HepG2 (cell line): ENCODE measurements around the gene SLC5A3. TPM values are rescaled to one million over a fixed set of nuclear protein-coding genes. Genes with fewer than 3 reads are reported as not detected.

Source experiments
- ATAC-seq: fragments of 200-7000 bp; cut with Tn5 transposase; 3 replicates; pipeline ENCODE4 v1.9.1; 2020; ENCODE audit warnings: mild to moderate bottlenecking, moderate library complexity
- BruUV-seq: library from RNA; stranded (reverse); fragments of 400-500 nt; replicated peaks from 2 replicates; lab custom pipeline; 2021; lab: Mats Ljungman, UMichigan
- CTCF ChIA-PET: fragments of 300-600 bp; formaldehyde crosslinking; extraction: SDS; loops from one replicate; lab custom pipeline; 2021; ENCODE audit warnings: low total read pairs, inconsistent platforms, low intra/inter-chr PET ratio; lab: Yijun Ruan, JAX
- POLR2A ChIA-PET: fragments of 350-600 bp; sonication (Branson Sonifier 250); formaldehyde crosslinking; loops from one replicate; lab custom pipeline; 2020; ENCODE audit warnings: antibody characterized with exemption, inconsistent platforms; lab: Yijun Ruan, JAX
- DNase-seq: peaks from one replicate; pipeline ENCODE4 v3.0.0-alpha.2; 2015; ENCODE audit warnings: low spot score
- FAIRE-seq: peaks from 3 replicates; lab custom pipeline; 2011; peaks lifted over from hg19 to GRCh38; lab: Jason Lieb, UNC
- H2AFZ ChIP-seq: one replicate; pipeline ENCODE4 v1.6.1; 2011; ENCODE audit warnings: low read length, inconsistent platforms
- H3K27ac ChIP-seq: fragments of 300-600 bp; 3 replicates; pipeline ENCODE4 v1.8.0; 2011; ENCODE audit warnings: mixed run types, mild to moderate bottlenecking, mixed read lengths, low read length, inconsistent platforms; ENCODE audit not compliant: insufficient read depth; ENCODE audit errors: extremely low read length
- H3K27me3 ChIP-seq, 2 experiments: fragments of 200-600 bp in 1 of 2; 2 replicates in 1 of 2; 3 replicates in 1 of 2; pipeline versions ENCODE4 v1.6.0 to v1.8.0; 2011; ENCODE audit warnings: low read length in 2 of 2, mild to moderate bottlenecking in 2 of 2, moderate library complexity in 2 of 2, inconsistent platforms in 1 of 2; ENCODE audit not compliant: insufficient read depth in 2 of 2, control insufficient read depth in 1 of 2
- H3K36me3 ChIP-seq, 2 experiments: fragments of 200-600 bp in 1 of 2; replicated peaks in 1 of 2; 2 replicates in 1 of 2; 3 replicates in 1 of 2; pipeline versions ENCODE4 v1.5.1 to v1.8.0; 2011; ENCODE audit warnings: low read length in 2 of 2, inconsistent platforms in 1 of 2; ENCODE audit not compliant: insufficient read depth in 2 of 2, control insufficient read depth in 1 of 2
- H3K4me1 ChIP-seq: 2 replicates; pipeline ENCODE4 v1.5.1; 2012; ENCODE audit warnings: low read length, inconsistent platforms; ENCODE audit not compliant: insufficient read depth
- H3K4me2 ChIP-seq: 2 replicates; pipeline ENCODE4 v1.6.0; 2011; ENCODE audit warnings: low read depth, low read length, inconsistent platforms
- H3K4me3 ChIP-seq, 3 experiments: fragments of 200-600 bp in 1 of 3; sonication (generic), shearing (Covaris generic) in 1 of 3; replicated peaks in 1 of 3; 2 replicates each; pipeline ENCODE4 v1.5.1; 2011 to 2016; ENCODE audit warnings: low read length in 3 of 3, inconsistent platforms in 2 of 3, low read depth in 2 of 3, mild to moderate bottlenecking in 2 of 3, control low read depth in 1 of 3, mixed read lengths in 1 of 3; ENCODE audit not compliant: insufficient read depth in 1 of 3
- H3K79me2 ChIP-seq: one replicate; pipeline ENCODE4 v1.6.1; 2011; ENCODE audit warnings: low read length, inconsistent platforms; ENCODE audit not compliant: insufficient read depth
- H3K9ac ChIP-seq: 2 replicates; pipeline ENCODE4 v1.6.0; 2011; ENCODE audit warnings: mild to moderate bottlenecking, low read depth, low read length, inconsistent platforms; ENCODE audit not compliant: insufficient read depth
- H3K9me3 ChIP-seq: 2 replicates; pipeline ENCODE4 v1.5.1; 2012; ENCODE audit warnings: mild to moderate bottlenecking, low read length
- H4K20me1 ChIP-seq: 2 replicates; pipeline ENCODE4 v1.6.0; 2011; ENCODE audit warnings: inconsistent platforms, mild to moderate bottlenecking, low read length, moderate library complexity; ENCODE audit not compliant: insufficient read depth
- CCDC6 ChIP-seq: sonication (generic); formaldehyde crosslinking; IDR thresholded peaks from 2 replicates; pipeline ENCODE4 v1.8.1; 2022; ENCODE audit warnings: mild to moderate bottlenecking, missing genetic modification reagents, moderate library complexity
- CTCF ChIP-seq: sonication (generic); formaldehyde crosslinking; IDR thresholded peaks from 2 replicates; pipeline ENCODE4 v1.5.0; 2020; ENCODE audit warnings: mild to moderate bottlenecking, missing genetic modification reagents, moderate library complexity
- DZIP1 ChIP-seq: sonication (generic); formaldehyde crosslinking; IDR thresholded peaks from 2 replicates; pipeline ENCODE4 v1.5.0; 2020; ENCODE audit warnings: mild to moderate bottlenecking, missing genetic modification reagents
- ELF4 ChIP-seq: sonication (generic); formaldehyde crosslinking; IDR thresholded peaks from 2 replicates; pipeline ENCODE4 v1.5.0; 2020; ENCODE audit warnings: missing genetic modification reagents, mild to moderate bottlenecking, moderate library complexity, borderline replicate concordance
- HDAC1 ChIP-seq: sonication (generic); formaldehyde crosslinking; IDR thresholded peaks from 2 replicates; pipeline ENCODE4 v1.5.1; 2020; ENCODE audit warnings: mild to moderate bottlenecking, missing genetic modification reagents
- HNF1A ChIP-seq, 2 experiments: sonication (generic) in 1 of 2; formaldehyde crosslinking in 1 of 2; IDR thresholded peaks; 2 replicates each; pipeline versions ENCODE4 v1.4.0 to v1.6.1; 2016 to 2020; ENCODE audit warnings: borderline replicate concordance in 1 of 2, low read depth in 1 of 2, mild to moderate bottlenecking in 1 of 2, missing genetic modification reagents in 1 of 2
- JDP2 ChIP-seq: sonication (generic); formaldehyde crosslinking; IDR thresholded peaks from 2 replicates; pipeline ENCODE4 v1.8.1; 2022; ENCODE audit warnings: missing genetic modification reagents, borderline replicate concordance
- KLF13 ChIP-seq: sonication (generic); formaldehyde crosslinking; IDR thresholded peaks from 2 replicates; pipeline ENCODE4 v1.4.0; 2020; ENCODE audit warnings: mild to moderate bottlenecking, missing genetic modification reagents
- MAX ChIP-seq: IDR thresholded peaks from 2 replicates; pipeline ENCODE4 v1.6.1; 2012; ENCODE audit warnings: inconsistent platforms
- PAWR ChIP-seq: sonication (generic); formaldehyde crosslinking; IDR thresholded peaks from 2 replicates; pipeline ENCODE4 v1.4.0; 2020; ENCODE audit warnings: missing genetic modification reagents, mild to moderate bottlenecking, borderline replicate concordance
- RNF2 ChIP-seq: fragments of 450-650 bp; conservative IDR thresholded peaks from 2 replicates; pipeline ENCODE4 v1.6.1; 2016; ENCODE audit warnings: low read depth
- SMARCE1 ChIP-seq: fragments of 450-650 bp; IDR thresholded peaks from 2 replicates; pipeline ENCODE4 v1.6.1; 2017; ENCODE audit warnings: borderline replicate concordance
- YEATS4 ChIP-seq: sonication (generic); formaldehyde crosslinking; IDR thresholded peaks from 2 replicates; pipeline ENCODE4 v1.4.0; 2020; ENCODE audit warnings: missing genetic modification reagents, borderline replicate concordance
- ZMYM2 ChIP-seq: sonication (generic); formaldehyde crosslinking; IDR thresholded peaks from 2 replicates; pipeline ENCODE4 v1.8.0; 2022; ENCODE audit warnings: mild to moderate bottlenecking, missing genetic modification reagents
- ZNF234 ChIP-seq: sonication (generic); formaldehyde crosslinking; conservative IDR thresholded peaks from 2 replicates; pipeline ENCODE4 v1.5.1; 2020; ENCODE audit warnings: mild to moderate bottlenecking, missing genetic modification reagents
- WGBS: methylation state at CpG from one replicate; pipeline ENCODE4 v1.1.6; 2017; ENCODE audit warnings: low lambda C conversion rate; 5-methylcytosine and 5-hydroxymethylcytosine counted together
- in situ Hi-C: cut with HindIII; loops from 2 replicates; pipeline ENCODE4 v1.10.0; 2017; ENCODE audit warnings: low pct_unique_long_range_greater_than_20kb; ENCODE audit not compliant: extremely low pct_ligation_motif_present
- intact Hi-C: fragments of 100-400 bp; cut with micrococcal nuclease; formaldehyde crosslinking; loops from one replicate; pipeline ENCODE4 v1.10.0; 2022; ENCODE audit not compliant: unreplicated experiment
- polyA plus RNA-seq, 8 experiments: library from polyadenylated mRNA; depleted of rRNA in 3 of 8; stranded (reverse) in 7 of 8; unstranded in 1 of 8; fragments of >200 nt; fragmentation: Illumina TruSeq in 4 of 8; extraction: Trizol in 4 of 8; gene quantifications; 2 replicates each; pipeline versions ENCODE4 v1.2.1 to v1.2.3, GENCODE V29; 2011 to 2016; ENCODE audit warnings: low read depth in 4 of 8, missing spikeins in 1 of 8, mixed read lengths in 1 of 8; ENCODE audit not compliant: insufficient read depth in 1 of 8
- total RNA-seq, 5 experiments: library from RNA; depleted of rRNA; stranded (reverse); fragments of >200 nt; fragmentation: Illumina TruSeq; extraction: Trizol; gene quantifications; 2 replicates each; pipeline ENCODE4 v1.2.3, GENCODE V29; 2016; ENCODE audit warnings: low read depth in 1 of 5

The SLC5A3 gene
- total and polyA plus RNA-seq, 2 of the 13 experiments (the other 11 are each of a cell fraction or from before 2014, with no cell fraction given): 5.6 to 11.2 TPM

- ATAC-seq (peak; percentile 18; the same call in 2 of the 3 replicates), DNase-seq (no peak), FAIRE-seq (no peak)
- peak overlapping the region; percentile 76 to 84 (median 78) for H3K4me3 ChIP-seq
- H3K36me3 ChIP-seq: no peaks in the 10 kb centered on the region; a peak in 1 of 5 replicates
- peak overlapping the region; percentile 87 for H3K4me2 ChIP-seq
- H3K27ac ChIP-seq: peak overlapping the region; percentile 74
- CTCF ChIA-PET: no interaction called here
- under 1% methylated on average over 12 of the region's 95 CpGs for WGBS
- H3K4me1 ChIP-seq: peaks cover 46% of the 10 kb centered on the region
- peaks cover 7% of the 10 kb centered on the region for H4K20me1 ChIP-seq
- in situ Hi-C loops (loop anchor here (5.0 to 10.0 kb wide), 2 partner anchors 131 to 152 kb away; no protein-coding TSS in a partner anchor), intact Hi-C loops (loop anchor here (2.0 to 5.0 kb wide), 3 partner anchors 127 to 275 kb away; no protein-coding TSS in a partner anchor)
- no peaks in the 10 kb centered on the region for H3K9me3 ChIP-seq
- H3K79me2 ChIP-seq: peaks cover 19% of the 10 kb centered on the region
- H2AFZ ChIP-seq: no peak overlapping the region
- no TSS peak for BruUV-seq
- H3K9ac ChIP-seq: peak overlapping the region; percentile 80
- POLR2A ChIA-PET: interaction anchor here (0.7 to 1.3 kb wide), 5 partner anchors 16 to 167 kb away, joined by 3 to 5 read pairs (median 4); no protein-coding TSS in a partner anchor
- 0 out of 5 replicates have a peak, but pooled peaks cover 0 to 4% of the 10 kb centered on the region in 2 experiments for H3K27me3 ChIP-seq
- TF ChIP-seq CTCF (no peak), ELF4 (no peak), PAWR (no peak), YEATS4 (peak; percentile 15; the same call in 1 of the 2 replicates), DZIP1 (no peak), RNF2 (no peak), HDAC1 (CRISPR knock-in tag) (no peak), HNF1A (IDR thresholded peaks at IDR 0.05; ENCODE audit: low read depth) (no peak), HNF1A (CRISPR knock-in tag; IDR thresholded peaks at IDR 0.05; ENCODE audit: borderline replicate concordance) (no peak), JDP2 (CRISPR knock-in tag) (no peak), SMARCE1 (no peak), ZMYM2 (no peak), ZNF234 (no peak), MAX (peak; percentile 51; the same call in 1 of the 2 replicates), KLF13 (CRISPR knock-in tag) (no peak), CCDC6 (CRISPR knock-in tag) (no peak)
Observed at GRCh38 chr21:34073749-34074282, 438 bp downstream of the SLC5A3 start.
